ENCODE results near the gene CASP3.
A peak's percentile ranks its signal among the peaks of the same experiment; 100 is the strongest.
"Not testable (repeated sequence)": the region's sequence is repeated elsewhere in the genome, so short reads cannot be mapped to it uniquely, and the experiment has no call there.

Gene CASP3

GRCh38 chr4:184664445-184665210 lies 15.4 kb upstream of the CASP3 start:
- no peak for DNase-seq (ENCODE audit: low read depth in 4 of 4, low spot score in 1 of 4)

GRCh38 chr4:184662236-184662635 lies 13.0 kb upstream of the CASP3 start:
- DNase-seq (ENCODE audit: low read depth in 4 of 4, low spot score in 1 of 4) = no peak

GRCh38 chr4:184660978-184661377 lies 11.7 kb upstream of the CASP3 start:
- no peak for DNase-seq (ENCODE audit: low read depth in 4 of 4, low spot score in 1 of 4)

- not testable (repeated sequence) for DNase-seq (ENCODE audit: low read depth in 4 of 4, low spot score in 1 of 4)
Observed at GRCh38 chr4:184657820-184658219, 8.6 kb upstream of the CASP3 start.

GRCh38 chr4:184657144-184657543 lies 7.9 kb upstream of the CASP3 start:
- DNase-seq (ENCODE audit: low read depth in 4 of 4, low spot score in 1 of 4) = no peak

GRCh38 chr4:184655889-184656869 lies 6.9 kb upstream of the CASP3 start:
- no peak for DNase-seq (ENCODE audit: low read depth in 4 of 4, low spot score in 1 of 4)

- no peak for DNase-seq (ENCODE audit: low read depth in 4 of 4, low spot score in 1 of 4)
Observed at GRCh38 chr4:184653650-184654049, 4.4 kb upstream of the CASP3 start.

- not testable (repeated sequence) for DNase-seq (ENCODE audit: low read depth in 4 of 4, low spot score in 1 of 4)
Observed at GRCh38 chr4:184652681-184653080, 3.4 kb upstream of the CASP3 start.

GRCh38 chr4:184651899-184652298 lies 2.7 kb upstream of the CASP3 start:
- no peak for DNase-seq (ENCODE audit: low read depth in 4 of 4, low spot score in 1 of 4)

- peak in 1 of 4 experiments; percentile 8 for DNase-seq (ENCODE audit: low read depth in 4 of 4, low spot score in 1 of 4)
Observed at GRCh38 chr4:184649971-184650855, 966 bp upstream of the CASP3 start.

- peak in 3 of 4 experiments; percentile 6 to 28 (median 26) for DNase-seq (ENCODE audit: low read depth in 4 of 4, low spot score in 1 of 4)
Observed at GRCh38 chr4:184648313-184649025, 778 bp downstream of the CASP3 start.

- no peak for DNase-seq (ENCODE audit: low read depth in 4 of 4, low spot score in 1 of 4)
Observed at GRCh38 chr4:184648054-184648312, 1.3 kb downstream of the CASP3 start.

- DNase-seq (ENCODE audit: low read depth in 4 of 4, low spot score in 1 of 4) = no peak
Observed at GRCh38 chr4:184647266-184648053, 1.8 kb downstream of the CASP3 start.

GRCh38 chr4:184645904-184646610 lies 3.2 kb downstream of the CASP3 start:
- DNase-seq (ENCODE audit: low read depth in 4 of 4, low spot score in 1 of 4) = no peak

- no peak for DNase-seq (ENCODE audit: low read depth in 4 of 4, low spot score in 1 of 4)
Observed at GRCh38 chr4:184644553-184645307, 4.5 kb downstream of the CASP3 start.

- no peak for DNase-seq (ENCODE audit: low read depth in 4 of 4, low spot score in 1 of 4)
Observed at GRCh38 chr4:184643731-184644130, 5.5 kb downstream of the CASP3 start.

GRCh38 chr4:184641451-184641850 lies 7.8 kb downstream of the CASP3 start:
- no peak for DNase-seq (ENCODE audit: low read depth in 4 of 4, low spot score in 1 of 4)

- no peak for DNase-seq (ENCODE audit: low read depth in 4 of 4, low spot score in 1 of 4)
Observed at GRCh38 chr4:184641022-184641421, 8.2 kb downstream of the CASP3 start.

Measured in stimulated activated CD4-positive, alpha-beta T cell treated with anti-CD3 and anti-CD28 coated beads, Interleukin-1b, Interleukin-23, amount 100 ng/mL, for 24 hours (primary cell).